GM20000 (cell line): ENCODE results near the gene KCND2.

Experiments
- DNase-seq: peaks from one replicate; pipeline ENCODE4 v3.0.0; 2012; ENCODE audit warnings: low spot score
- TF ChIP-seq, protein P1 (sequence below): IDR thresholded peaks from 2 replicates; pipeline ENCODE4 v1.5.1; 2012; ENCODE audit warnings: mild to moderate bottlenecking, control low read depth; ENCODE audit errors: extremely low read depth, missing control alignments

Gene KCND2

GRCh38 chr7:120538335-120538734 is 265.4 kb downstream of the KCND2 start:
- TF ChIP-seq, protein P1, sequence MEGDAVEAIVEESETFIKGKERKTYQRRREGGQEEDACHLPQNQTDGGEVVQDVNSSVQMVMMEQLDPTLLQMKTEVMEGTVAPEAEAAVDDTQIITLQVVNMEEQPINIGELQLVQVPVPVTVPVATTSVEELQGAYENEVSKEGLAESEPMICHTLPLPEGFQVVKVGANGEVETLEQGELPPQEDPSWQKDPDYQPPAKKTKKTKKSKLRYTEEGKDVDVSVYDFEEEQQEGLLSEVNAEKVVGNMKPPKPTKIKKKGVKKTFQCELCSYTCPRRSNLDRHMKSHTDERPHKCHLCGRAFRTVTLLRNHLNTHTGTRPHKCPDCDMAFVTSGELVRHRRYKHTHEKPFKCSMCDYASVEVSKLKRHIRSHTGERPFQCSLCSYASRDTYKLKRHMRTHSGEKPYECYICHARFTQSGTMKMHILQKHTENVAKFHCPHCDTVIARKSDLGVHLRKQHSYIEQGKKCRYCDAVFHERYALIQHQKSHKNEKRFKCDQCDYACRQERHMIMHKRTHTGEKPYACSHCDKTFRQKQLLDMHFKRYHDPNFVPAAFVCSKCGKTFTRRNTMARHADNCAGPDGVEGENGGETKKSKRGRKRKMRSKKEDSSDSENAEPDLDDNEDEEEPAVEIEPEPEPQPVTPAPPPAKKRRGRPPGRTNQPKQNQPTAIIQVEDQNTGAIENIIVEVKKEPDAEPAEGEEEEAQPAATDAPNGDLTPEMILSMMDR, result no peak
- no peak for DNase-seq

GRCh38 chr7:120539321-120539720 is 266.3 kb downstream of the KCND2 start:
- DNase-seq, result no peak
- TF ChIP-seq, protein P1, result no peak

GRCh38 chr7:120547605-120548004 is 274.6 kb downstream of the KCND2 start:
- DNase-seq, result no peak
- TF ChIP-seq, protein P1, result no peak

GRCh38 chr7:120550494-120551048 is 277.6 kb downstream of the KCND2 start:
- no peak for DNase-seq

DNA sequence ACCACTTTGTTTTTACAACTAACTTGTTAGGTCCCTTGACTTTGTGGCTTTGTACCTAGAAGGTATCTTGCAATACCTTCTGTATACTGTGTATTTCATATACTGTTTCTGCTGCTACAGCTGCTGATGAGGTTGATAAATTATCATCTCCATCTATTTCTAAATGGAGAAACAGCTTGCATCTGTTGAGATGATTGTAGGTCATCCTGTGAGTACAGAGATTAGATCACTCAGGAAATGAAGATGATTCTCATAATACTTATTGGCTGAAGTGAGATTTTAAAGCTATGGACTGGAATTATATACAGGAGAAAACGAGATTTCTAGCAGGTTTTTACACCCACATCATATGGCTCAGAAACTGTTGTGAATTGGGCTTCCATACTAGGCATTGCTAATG is 280.5 kb downstream of the KCND2 start:
- TF ChIP-seq, protein P1, result no peak
- peak; percentile 6 for DNase-seq

More at GRCh38 chr7:120550494-120551048, 277.6 kb downstream of the KCND2 start:
- TF ChIP-seq, protein P1, result no peak

GRCh38 chr7:120554960-120555571 is 282.1 kb downstream of the KCND2 start:
- peak; percentile 30 for DNase-seq

DNA sequence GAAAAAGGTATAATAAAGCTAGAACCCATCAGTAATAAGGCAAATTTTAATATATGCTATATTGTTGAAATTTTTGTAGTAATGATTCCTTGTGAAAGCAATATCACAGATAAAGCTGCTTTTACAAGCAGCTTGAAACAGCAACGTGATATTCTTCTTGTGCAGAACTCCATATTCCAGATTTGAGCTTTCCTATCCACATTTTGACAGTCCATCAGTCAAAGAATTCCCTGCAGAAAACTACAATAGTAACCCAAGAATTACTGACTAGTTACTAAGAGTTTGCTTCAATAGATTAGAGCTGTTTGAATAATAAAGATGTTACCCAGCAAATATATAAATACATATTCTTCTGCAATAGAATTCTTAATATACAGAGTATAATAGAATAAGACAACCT is 291.2 kb downstream of the KCND2 start:
- no peak for DNase-seq
- TF ChIP-seq, protein P1, result no peak

More at GRCh38 chr7:120554960-120555571, 282.1 kb downstream of the KCND2 start:
- TF ChIP-seq, protein P1, result peak; percentile 46
